ENCODE results near the gene CD59. TPM values are rescaled to one million over a fixed set of nuclear protein-coding genes. Genes with fewer than 3 reads are reported as not detected.

The CD59 gene
- polyA plus RNA-seq, 3 donors = 3.7 to 34.9 (median 21.1) TPM

GRCh38 chr11:33670250-33671011 lies 65.8 kb downstream of the CD59 start:
- Histone ChIP-seq H3K27ac (ENCODE audit: low read depth in 1 of 2, low read length in 2 of 2) (no peak overlapping the region), H3K4me2 (replicated peaks; ENCODE audit: extremely low read depth, low read length, poor library complexity, severe bottlenecking) (no peak overlapping the region)

GRCh38 chr11:33669598-33670249 lies 66.5 kb downstream of the CD59 start:
- intact Hi-C loops (cut with micrococcal nuclease) = no loop called here
- WGBS (ENCODE audit: insufficient coverage) = 83% methylated on average over 2 of the region's 5 CpGs
- no peak overlapping the region for H3K27ac ChIP-seq (ENCODE audit: low read depth in 1 of 2, low read length in 2 of 2)
- no peaks in the 10 kb centered on the region for H3K36me3 Mint-ChIP-seq
- H3K79me2 ChIP-seq (ENCODE audit: insufficient read depth, low read length) = no peaks in the 10 kb centered on the region
- H3K4me3 Mint-ChIP-seq = no peak overlapping the region
- no peak overlapping the region for H3K4me3 ChIP-seq (replicated peaks in 1 of 3; ENCODE audit: low read depth in 2 of 3, low read length in 3 of 3)
- no peaks in the 10 kb centered on the region for H3K27me3 ChIP-seq (ENCODE audit: control insufficient read depth in 2 of 2, insufficient read depth in 2 of 2, low read length in 2 of 2)
- no peak overlapping the region for H3K9ac ChIP-seq (ENCODE audit: insufficient read depth, low read length, poor library complexity, severe bottlenecking)
- H3K27ac Mint-ChIP-seq = no peak overlapping the region
- TF ChIP-seq CTCF (IDR thresholded peaks at IDR 0.05) = no peak
- H3K36me3 ChIP-seq (replicated peaks in 1 of 2; ENCODE audit: control insufficient read depth in 1 of 2, insufficient read depth in 2 of 2, low read length in 2 of 2) = no peaks in the 10 kb centered on the region
- H4K20me1 ChIP-seq (ENCODE audit: insufficient read depth, low read length) = no peaks in the 10 kb centered on the region
- H3K9me3 Mint-ChIP-seq = peaks cover 0 to 3% (median 0%) of the 10 kb centered on the region in 7 donors
- H3K4me1 Mint-ChIP-seq = no peaks in the 10 kb centered on the region
- H3K9me3 ChIP-seq (replicated peaks in 1 of 2; ENCODE audit: control insufficient read depth in 1 of 2, insufficient read depth in 1 of 2, low read length in 2 of 2) = no peaks in the 10 kb centered on the region
- H2AFZ ChIP-seq (ENCODE audit: insufficient read depth, low read depth, low read length, poor library complexity, severe bottlenecking) = no peak overlapping the region
- no peak overlapping the region for H3K4me2 ChIP-seq (replicated peaks; ENCODE audit: extremely low read depth, low read length, poor library complexity, severe bottlenecking)
- H3K27me3 Mint-ChIP-seq (ENCODE audit: low read depth in 3 of 3) = peaks cover 1 to 9% (median 6%) of the 10 kb centered on the region in 3 donors
- no peak for DNase-seq
- H3K4me1 ChIP-seq (ENCODE audit: control insufficient read depth in 1 of 2, insufficient read depth in 2 of 2, low read length in 2 of 2) = no peaks in the 10 kb centered on the region

More at GRCh38 chr11:33670250-33671011, 65.8 kb downstream of the CD59 start:
- intact Hi-C loops (cut with micrococcal nuclease) = no loop called here
- Histone ChIP-seq H3K27me3 (ENCODE audit: control insufficient read depth in 2 of 2, insufficient read depth in 2 of 2, low read length in 2 of 2) (no peaks in the 10 kb centered on the region), H3K4me3 (replicated peaks in 1 of 3; ENCODE audit: low read depth in 2 of 3, low read length in 3 of 3) (no peak overlapping the region), H3K9me3 (replicated peaks in 1 of 2; ENCODE audit: control insufficient read depth in 1 of 2, insufficient read depth in 1 of 2, low read length in 2 of 2) (no peaks in the 10 kb centered on the region), H2AFZ (ENCODE audit: insufficient read depth, low read depth, low read length, poor library complexity, severe bottlenecking) (no peak overlapping the region), H3K36me3 (replicated peaks in 1 of 2; ENCODE audit: control insufficient read depth in 1 of 2, insufficient read depth in 2 of 2, low read length in 2 of 2) (no peaks in the 10 kb centered on the region), H3K79me2 (ENCODE audit: insufficient read depth, low read length) (no peaks in the 10 kb centered on the region), H4K20me1 (ENCODE audit: insufficient read depth, low read length) (no peaks in the 10 kb centered on the region), H3K4me1 (ENCODE audit: control insufficient read depth in 1 of 2, insufficient read depth in 2 of 2, low read length in 2 of 2) (no peaks in the 10 kb centered on the region), H3K9ac (ENCODE audit: insufficient read depth, low read length, poor library complexity, severe bottlenecking) (no peak overlapping the region)
- no peaks in the 10 kb centered on the region for H3K4me1 Mint-ChIP-seq
- H3K4me3 Mint-ChIP-seq = no peak overlapping the region
- H3K27me3 Mint-ChIP-seq (ENCODE audit: low read depth in 3 of 3) = peaks cover 1 to 9% (median 6%) of the 10 kb centered on the region in 3 donors
- 61% methylated on average over 3 of the region's 5 CpGs for WGBS (ENCODE audit: insufficient coverage)
- no peaks in the 10 kb centered on the region for H3K36me3 Mint-ChIP-seq
- no peak for TF ChIP-seq CTCF (IDR thresholded peaks at IDR 0.05)
- H3K9me3 Mint-ChIP-seq = peaks cover 0 to 3% (median 0%) of the 10 kb centered on the region in 7 donors
- no peak overlapping the region for H3K27ac Mint-ChIP-seq
- DNase-seq = no peak

Data from CD14-positive monocyte (primary cell).